Adipocyte (in vitro differentiated cells): ENCODE results near the gene SH3GL2.
"Not testable (repeated sequence)": the region's sequence is repeated elsewhere in the genome, so short reads cannot be mapped to it uniquely, and the experiment has no call there.

Experiments
- DNase-seq: peaks from one replicate; pipeline ENCODE4 v3.0.0-alpha.2; 2015; ENCODE audit warnings: low read depth
- H3K27me3 ChIP-seq: replicated peaks from 2 replicates; pipeline ENCODE4 v1.7.0; 2013; ENCODE audit warnings: mild to moderate bottlenecking, low read length, moderate library complexity; ENCODE audit not compliant: control insufficient read depth, insufficient read depth
- H3K36me3 ChIP-seq: 2 replicates; pipeline ENCODE4 v1.7.0; 2013; ENCODE audit warnings: low read length, mild to moderate bottlenecking, moderate library complexity; ENCODE audit not compliant: control insufficient read depth, insufficient read depth, severe bottlenecking
- H3K4me1 ChIP-seq: 2 replicates; pipeline ENCODE4 v1.7.0; 2013; ENCODE audit warnings: mild to moderate bottlenecking, low read length, moderate library complexity; ENCODE audit not compliant: control insufficient read depth, insufficient read depth
- H3K4me3 ChIP-seq: 2 replicates; pipeline ENCODE4 v1.7.0; 2013; ENCODE audit warnings: mild to moderate bottlenecking, low read length, moderate library complexity
- H3K9ac ChIP-seq: 2 replicates; pipeline ENCODE4 v1.7.0; 2013; ENCODE audit warnings: mild to moderate bottlenecking, low read length, moderate library complexity
- H3K9me3 ChIP-seq: 2 replicates; pipeline ENCODE4 v1.7.0; 2013; ENCODE audit warnings: mild to moderate bottlenecking, low read length, moderate library complexity; ENCODE audit not compliant: control insufficient read depth

The SH3GL2 gene

DNA sequence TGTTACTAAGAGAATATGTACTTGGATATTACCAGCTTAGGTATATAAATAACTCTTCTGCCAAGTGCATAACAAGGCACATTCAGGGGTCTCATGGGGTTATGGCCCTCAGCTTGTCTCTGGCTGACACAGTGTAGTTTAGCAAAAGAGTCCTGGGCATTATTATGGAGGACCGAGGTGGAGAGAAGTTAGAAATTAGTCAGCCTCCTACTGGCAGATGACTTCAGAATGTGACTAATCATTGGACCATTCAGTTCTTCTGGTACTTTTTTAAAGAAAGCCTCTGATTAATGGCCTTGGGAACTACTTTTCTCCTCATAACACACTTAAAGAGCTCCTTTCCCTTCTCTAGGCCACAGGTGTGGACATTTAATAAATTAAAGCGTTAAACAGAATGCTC, 178.9 kb downstream of the SH3GL2 start:
- Histone ChIP-seq H3K4me1 (no peaks in the 10 kb centered on the region), H3K36me3 (no peaks in the 10 kb centered on the region), H3K9ac (no peak overlapping the region), H3K9me3 (peaks cover 3% of the 10 kb centered on the region), H3K4me3 (no peak overlapping the region), H3K27me3 (peaks cover 5% of the 10 kb centered on the region)
- no peak for DNase-seq

DNA sequence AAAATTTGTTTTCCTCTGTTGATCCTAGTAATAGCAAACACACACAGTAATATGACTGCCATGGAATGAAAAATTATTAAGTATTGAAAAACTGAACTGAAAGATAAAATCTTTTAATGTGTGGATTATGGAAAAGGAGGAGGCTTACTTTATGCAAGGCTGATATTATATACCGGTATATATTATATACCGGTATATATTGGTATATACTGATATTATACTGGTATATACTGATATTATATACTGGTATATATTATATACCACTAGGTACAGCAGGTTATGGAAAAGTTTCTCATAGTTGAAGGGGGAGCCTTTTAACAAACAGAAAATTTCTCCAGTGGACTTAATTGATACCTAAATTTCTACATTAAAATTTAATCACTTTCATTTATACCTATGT, 181.4 kb downstream of the SH3GL2 start:
- H3K4me1 ChIP-seq, result no peaks in the 10 kb centered on the region
- H3K27me3 ChIP-seq, result peaks cover 11% of the 10 kb centered on the region
- no peak overlapping the region for H3K9ac ChIP-seq
- no peaks in the 10 kb centered on the region for H3K36me3 ChIP-seq
- no peak overlapping the region for H3K4me3 ChIP-seq
- no peaks in the 10 kb centered on the region for H3K9me3 ChIP-seq
- no peak for DNase-seq

DNA sequence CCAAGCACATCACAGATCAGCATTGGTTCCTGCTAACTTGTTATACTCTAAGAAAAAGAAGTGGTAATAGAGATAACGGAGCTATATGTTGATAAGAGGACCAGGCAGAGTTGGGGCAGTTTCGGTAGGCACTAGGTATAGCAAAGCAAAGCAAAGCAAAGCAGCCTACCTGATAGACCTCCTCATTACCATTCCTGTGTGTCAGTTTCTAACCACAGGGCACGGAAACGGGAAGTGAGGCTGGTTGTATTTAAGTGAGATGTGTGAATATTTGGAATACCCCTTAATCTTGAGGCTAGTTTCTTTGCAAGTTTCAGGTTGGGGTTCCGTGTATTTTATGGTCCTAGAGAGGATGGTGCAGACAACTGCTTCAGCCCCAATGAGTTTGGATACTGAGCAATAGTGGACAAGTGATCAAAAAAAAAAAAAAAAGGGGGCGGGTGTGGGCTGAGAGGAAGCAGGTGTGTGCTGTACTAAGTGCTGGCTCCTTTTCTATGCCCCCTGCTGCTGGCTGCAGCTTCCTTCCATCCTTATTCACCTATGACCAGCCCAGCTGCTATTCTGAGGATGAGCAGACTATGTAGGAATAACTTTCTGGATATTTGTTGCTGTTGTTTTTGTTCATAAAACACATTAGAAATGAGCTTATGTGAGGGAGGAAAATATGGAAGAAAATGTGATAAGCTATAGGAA, 183.3 kb downstream of the SH3GL2 start:
- DNase-seq, result no peak
- Histone ChIP-seq H3K9ac (no peak overlapping the region), H3K4me3 (no peak overlapping the region), H3K4me1 (no peaks in the 10 kb centered on the region), H3K27me3 (peaks cover 11% of the 10 kb centered on the region), H3K9me3 (no peaks in the 10 kb centered on the region), H3K36me3 (no peaks in the 10 kb centered on the region)

DNA sequence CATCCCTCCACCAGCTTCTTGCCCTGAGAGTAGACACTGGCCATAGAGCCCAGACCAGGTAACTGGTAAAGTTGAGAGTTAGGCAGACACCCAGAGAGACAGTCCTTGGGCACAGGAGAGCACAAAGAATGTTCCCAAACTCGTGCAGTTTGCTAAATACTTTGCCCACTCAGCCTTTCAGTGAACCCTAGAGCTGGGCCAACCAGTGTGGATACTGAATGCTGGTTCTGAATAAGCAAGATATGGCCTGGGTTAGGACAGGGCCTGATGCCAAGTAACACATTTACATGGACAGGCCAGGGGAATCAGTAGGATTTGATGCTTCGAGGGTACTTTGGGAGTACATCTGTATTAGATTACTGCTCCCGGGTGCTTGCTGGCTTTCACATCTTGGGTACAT, 185.4 kb downstream of the SH3GL2 start:
- DNase-seq, result peak; percentile 42
- no peaks in the 10 kb centered on the region for H3K9me3 ChIP-seq
- H3K4me3 ChIP-seq, result no peak overlapping the region
- no peaks in the 10 kb centered on the region for H3K4me1 ChIP-seq
- no peak overlapping the region for H3K9ac ChIP-seq
- H3K36me3 ChIP-seq, result no peaks in the 10 kb centered on the region
- H3K27me3 ChIP-seq, result peaks cover 11% of the 10 kb centered on the region

DNA sequence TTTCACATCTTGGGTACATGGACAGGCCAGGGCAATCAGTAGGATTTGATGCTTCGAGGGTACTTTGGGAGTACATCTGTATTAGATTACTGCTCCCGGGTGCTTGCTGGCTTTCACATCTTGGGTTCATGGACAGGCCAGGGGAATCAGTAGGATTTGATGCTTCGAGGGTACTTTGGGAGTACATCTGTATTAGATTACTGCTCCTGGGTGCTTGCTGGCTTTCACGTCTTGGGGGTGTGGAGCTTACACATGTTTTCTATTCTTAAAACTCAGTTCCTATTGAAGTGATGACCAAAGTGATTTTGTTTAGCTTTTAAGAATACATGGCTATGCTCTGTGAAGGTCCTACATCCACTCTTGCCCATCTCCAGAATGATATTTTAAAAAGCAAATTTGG, 186.3 kb downstream of the SH3GL2 start:
- H3K4me1 ChIP-seq, H3K9ac ChIP-seq, H3K4me3 ChIP-seq, H3K36me3 ChIP-seq, H3K9me3 ChIP-seq: not testable (repeated sequence)
- peak; percentile 63 for DNase-seq
- H3K27me3 ChIP-seq, result peaks cover 17% of the 10 kb centered on the region

DNA sequence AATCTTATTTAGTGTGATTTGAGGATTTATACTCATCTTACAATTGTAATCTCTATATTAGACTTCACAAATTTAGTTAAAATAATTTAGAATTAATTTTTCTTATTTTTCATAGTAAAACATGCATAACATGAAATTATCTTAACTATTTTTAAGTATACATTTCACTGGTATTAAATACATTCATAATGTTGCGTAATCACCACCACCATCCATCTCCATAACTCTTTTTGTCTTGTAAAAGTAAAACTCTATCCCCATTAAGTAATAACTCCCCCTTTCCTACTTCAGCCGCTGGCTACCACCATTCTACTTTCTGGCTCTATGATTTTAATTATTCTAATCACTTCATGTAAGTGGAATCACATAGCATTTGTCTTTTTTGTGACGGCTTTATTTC, 193.4 kb downstream of the SH3GL2 start:
- Histone ChIP-seq H3K27me3 (peaks cover 27% of the 10 kb centered on the region), H3K9me3 (peaks cover 4% of the 10 kb centered on the region), H3K4me1 (no peaks in the 10 kb centered on the region), H3K9ac (no peak overlapping the region), H3K4me3 (no peak overlapping the region), H3K36me3 (no peaks in the 10 kb centered on the region)
- no peak for DNase-seq

DNA sequence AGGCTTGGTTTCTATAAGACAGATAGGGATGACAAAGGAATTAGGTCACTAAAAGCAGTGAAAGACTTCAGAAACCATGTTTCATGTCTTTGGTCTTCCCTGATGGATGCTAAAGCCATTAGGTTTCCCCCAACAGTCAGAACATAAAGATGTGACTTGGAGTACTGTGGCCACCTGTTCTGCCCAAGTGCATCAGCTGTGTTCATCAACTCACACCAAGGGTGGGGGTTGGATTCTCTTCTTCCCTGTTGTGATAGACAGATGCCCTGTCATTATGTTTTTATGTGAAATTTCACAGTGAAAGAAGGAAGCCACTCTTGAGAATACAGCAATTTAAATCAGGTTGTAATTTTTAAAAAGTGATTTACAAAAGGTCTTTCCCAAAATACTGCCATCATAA, 196.8 kb downstream of the SH3GL2 start:
- no peak for DNase-seq
- no peak overlapping the region for H3K9ac ChIP-seq
- no peaks in the 10 kb centered on the region for H3K36me3 ChIP-seq
- no peak overlapping the region for H3K4me3 ChIP-seq
- no peaks in the 10 kb centered on the region for H3K4me1 ChIP-seq
- peaks cover 17% of the 10 kb centered on the region for H3K27me3 ChIP-seq
- peaks cover 4% of the 10 kb centered on the region for H3K9me3 ChIP-seq

DNA sequence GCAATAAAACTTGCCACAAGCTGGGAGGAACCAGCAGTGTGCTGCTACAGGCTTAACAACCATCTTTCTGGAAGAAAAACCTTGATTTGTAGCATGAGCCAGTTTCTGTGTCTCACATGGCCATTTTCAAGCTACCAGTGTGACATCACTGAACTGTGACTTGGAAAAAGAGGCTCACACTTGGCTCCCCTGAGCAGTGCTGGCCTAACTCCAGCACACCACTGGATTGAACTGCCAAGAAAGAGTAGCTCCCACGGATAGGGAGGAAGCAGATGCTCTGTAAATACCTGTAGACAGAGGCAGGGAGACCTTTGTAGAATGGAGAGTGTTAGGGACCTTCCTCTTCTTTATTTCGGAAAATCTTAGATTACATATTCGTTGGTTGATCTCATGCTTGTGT, 197.9 kb downstream of the SH3GL2 start:
- Histone ChIP-seq H3K27me3 (peaks cover 17% of the 10 kb centered on the region), H3K9ac (no peak overlapping the region), H3K9me3 (peaks cover 4% of the 10 kb centered on the region)

DNA sequence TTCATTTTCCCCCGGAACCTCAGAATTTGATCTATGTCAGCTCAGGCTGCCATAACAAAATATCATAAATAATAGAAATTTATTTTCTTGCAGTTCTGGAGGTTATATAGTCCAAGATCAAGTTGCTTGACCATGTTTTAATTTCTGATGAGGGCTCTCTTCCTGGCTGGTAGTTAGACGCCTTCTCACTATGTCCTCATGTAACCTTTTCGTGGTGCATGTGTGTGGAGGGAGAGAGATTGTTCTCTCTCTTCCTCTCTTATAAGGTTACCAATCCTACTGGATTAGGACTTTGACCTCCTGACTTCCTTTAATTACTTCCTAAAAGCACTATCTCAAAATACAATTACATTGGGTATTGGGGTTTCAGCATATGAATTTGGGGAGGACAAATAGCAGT, 198.6 kb downstream of the SH3GL2 start:
- Histone ChIP-seq H3K4me3 (no peak overlapping the region), H3K27me3 (peaks cover 15% of the 10 kb centered on the region)

More for the DNA sequence above, 197.9 kb downstream of the SH3GL2 start:
- DNase-seq, result no peak
- no peaks in the 10 kb centered on the region for H3K36me3 ChIP-seq
- no peak overlapping the region for H3K4me3 ChIP-seq
- H3K4me1 ChIP-seq, result no peaks in the 10 kb centered on the region

DNA sequence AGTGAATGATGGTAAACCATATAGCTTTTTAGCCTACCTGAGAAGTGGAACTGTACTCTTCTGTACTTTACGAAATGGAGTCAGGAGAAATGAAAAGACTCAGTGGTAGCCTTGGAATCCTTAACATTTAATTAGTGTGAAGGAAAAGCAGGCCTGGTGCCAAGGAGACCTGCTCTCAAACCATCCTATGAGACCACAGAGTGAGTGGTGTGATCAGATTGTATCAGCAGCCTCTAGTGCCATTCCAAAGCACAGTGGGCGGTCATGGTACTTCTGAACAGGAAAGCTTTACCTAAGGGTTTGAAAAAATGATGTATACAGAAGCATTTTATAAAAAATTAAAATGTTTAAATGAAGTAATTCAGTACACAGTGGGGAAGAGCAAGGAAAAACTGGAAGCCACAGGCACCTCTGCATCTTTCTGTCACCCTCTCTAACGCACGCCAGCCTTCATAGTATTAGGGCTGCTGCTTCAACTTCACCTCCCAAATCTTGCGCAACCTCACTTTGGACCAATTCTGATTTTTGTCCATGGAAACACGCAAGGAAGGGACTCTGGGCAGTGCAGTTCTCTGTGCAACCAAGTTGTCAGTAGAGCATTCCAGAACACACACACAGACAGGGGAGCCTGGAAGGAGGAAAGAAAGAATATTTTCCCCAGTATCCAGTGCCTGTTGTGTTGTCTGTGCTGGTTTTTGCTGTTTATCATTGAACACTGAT, 203.7 kb downstream of the SH3GL2 start:
- Histone ChIP-seq H3K9ac (no peak overlapping the region), H3K4me3 (no peak overlapping the region), H3K27me3 (no peaks in the 10 kb centered on the region), H3K4me1 (no peaks in the 10 kb centered on the region), H3K9me3 (no peaks in the 10 kb centered on the region), H3K36me3 (no peaks in the 10 kb centered on the region)
- DNase-seq, result no peak

More for the DNA sequence above, 198.6 kb downstream of the SH3GL2 start:
- Histone ChIP-seq H3K36me3 (no peaks in the 10 kb centered on the region), H3K9me3 (peaks cover 4% of the 10 kb centered on the region), H3K9ac (no peak overlapping the region), H3K4me1 (no peaks in the 10 kb centered on the region)
- no peak for DNase-seq

DNA sequence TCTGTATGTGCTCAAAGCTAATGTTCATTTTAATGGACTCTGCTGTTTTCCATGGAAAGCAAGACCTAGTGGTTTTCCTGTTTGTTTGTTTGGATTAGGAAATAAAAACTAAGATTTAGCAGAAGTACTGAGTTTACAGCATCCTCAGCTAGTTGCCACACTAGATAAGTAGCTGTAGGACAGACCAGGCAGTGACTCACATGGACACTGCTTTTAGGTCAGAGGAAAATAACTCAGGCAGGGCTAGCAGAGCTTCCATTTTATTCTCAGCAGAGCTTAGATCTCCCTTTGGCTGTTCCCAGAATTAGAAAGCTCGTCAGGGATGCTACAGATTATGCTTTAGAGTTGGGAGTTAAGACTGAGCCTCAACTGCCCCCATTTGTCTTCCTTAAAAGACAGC, 204.4 kb downstream of the SH3GL2 start:
- H3K9ac ChIP-seq, result no peak overlapping the region
- DNase-seq, result no peak
- no peaks in the 10 kb centered on the region for H3K27me3 ChIP-seq
- H3K4me3 ChIP-seq, result no peak overlapping the region
- no peaks in the 10 kb centered on the region for H3K4me1 ChIP-seq
- no peaks in the 10 kb centered on the region for H3K9me3 ChIP-seq
- H3K36me3 ChIP-seq, result no peaks in the 10 kb centered on the region
